ENCODE measurements around the gene PNMA3. TPM values are rescaled to one million over a fixed set of nuclear protein-coding genes. Genes with fewer than 3 reads are reported as not detected.
"Not testable (repeated sequence)": the region's sequence is repeated elsewhere in the genome, so short reads cannot be mapped to it uniquely, and the experiment has no call there.

PNMA3 gene
- total RNA-seq, 1 donor from 2014 or later = 1.1 TPM

- DNase-seq; H3K36me3 Mint-ChIP-seq (ENCODE audit: low read depth); H3K27me3 Mint-ChIP-seq; H3K4me1 Mint-ChIP-seq; H3K27ac Mint-ChIP-seq; intact Hi-C loops (cut with micrococcal nuclease); H3K4me3 Mint-ChIP-seq: not testable (repeated sequence)
- H3K9me3 Mint-ChIP-seq = peaks cover 13% of the 10 kb centered on the region
Observed at GRCh38 chrX:153104959-153105358, 48.7 kb downstream of the PNMA3 start.

- DNase-seq; H3K4me3 Mint-ChIP-seq; H3K4me1 Mint-ChIP-seq; intact Hi-C loops (cut with micrococcal nuclease); H3K36me3 Mint-ChIP-seq (ENCODE audit: low read depth); H3K27me3 Mint-ChIP-seq: not testable (repeated sequence)
- Mint-ChIP-seq H3K27ac (peak overlapping the region; percentile 79), H3K9me3 (peaks cover 13% of the 10 kb centered on the region)
Observed at GRCh38 chrX:153106092-153106801, 50.0 kb downstream of the PNMA3 start.

Other genes starting within 250 kb of the PNMA3 start
- gene CETN2, start 225.7 kb upstream of the PNMA3 start, total RNA-seq = 11.3 and 12.4 TPM in 2 replicates
- gene NSDHL, start 225.4 kb upstream of the PNMA3 start, total RNA-seq = 22.3 and 23.4 TPM in 2 replicates
- 0.43 and 1.0 TPM in 2 replicates for gene ZNF185, start 158.4 kb upstream of the PNMA3 start, total RNA-seq
- gene PNMA5, start 62.4 kb upstream of the PNMA3 start, total RNA-seq = not detected in 2 replicates
- gene PNMA6A, start 16.0 kb downstream of the PNMA3 start, total RNA-seq = 0.70 and 1.2 TPM in 2 replicates
- not detected in 2 replicates for gene MAGEA1, start 122.8 kb downstream of the PNMA3 start, total RNA-seq

Data from activated CD4-positive, alpha-beta T cell treated with anti-CD3 and anti-CD28 coated beads, Interleukin-2, amount 10 ng/mL, durations not matched to agents 24 days and 14 days (primary cell).